Left forelimb (tissue), 1 donor: ENCODE measurements around the gene ANKRD33B.
A peak's percentile ranks its signal among the peaks of the same experiment; 100 is the strongest.

Experiments
- DNase-seq: peaks from one replicate; pipeline ENCODE4 v3.0.0-alpha.2; 2018; ENCODE audit warnings: low spot score

ANKRD33B gene

DNA sequence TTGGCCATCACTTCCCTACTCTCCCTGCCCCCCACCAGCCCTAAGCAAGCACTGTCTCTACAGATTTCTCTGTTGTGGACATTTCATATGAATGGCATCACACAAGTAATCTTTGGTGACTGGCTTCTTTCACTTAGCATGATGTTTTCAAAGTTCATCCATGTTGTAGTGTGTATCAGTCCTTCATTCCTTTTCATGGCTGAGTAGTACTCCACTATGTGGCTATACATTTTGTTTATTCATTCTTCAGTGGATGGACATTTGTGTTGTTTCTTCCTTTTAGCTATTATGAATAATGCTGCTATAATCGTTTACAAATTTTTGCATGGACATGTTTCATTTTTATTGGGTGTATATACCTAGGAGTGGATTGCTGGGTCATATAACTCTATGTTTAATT is 113.1 kb downstream of the ANKRD33B start:
- no peak for DNase-seq

DNA sequence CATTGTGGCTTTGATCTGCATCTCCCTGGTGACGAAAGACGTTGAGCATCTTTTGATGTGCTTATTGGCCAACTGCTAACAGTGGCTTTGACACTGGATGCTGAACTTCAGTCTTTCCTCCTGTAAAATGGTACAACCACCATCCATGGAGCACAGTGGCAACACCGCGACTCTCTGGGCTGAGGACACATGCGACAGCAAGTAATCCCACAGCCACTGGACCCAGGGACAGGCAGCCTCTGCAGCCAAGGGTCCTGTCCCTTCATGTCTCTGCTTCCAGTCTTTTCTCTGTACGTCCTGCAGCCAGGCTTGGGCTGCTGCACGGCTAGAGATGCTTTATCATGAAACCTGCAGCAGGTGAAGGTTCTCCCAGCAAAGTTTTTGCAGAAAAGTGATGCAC is 113.7 kb downstream of the ANKRD33B start:
- peak; percentile 36 for DNase-seq

DNA sequence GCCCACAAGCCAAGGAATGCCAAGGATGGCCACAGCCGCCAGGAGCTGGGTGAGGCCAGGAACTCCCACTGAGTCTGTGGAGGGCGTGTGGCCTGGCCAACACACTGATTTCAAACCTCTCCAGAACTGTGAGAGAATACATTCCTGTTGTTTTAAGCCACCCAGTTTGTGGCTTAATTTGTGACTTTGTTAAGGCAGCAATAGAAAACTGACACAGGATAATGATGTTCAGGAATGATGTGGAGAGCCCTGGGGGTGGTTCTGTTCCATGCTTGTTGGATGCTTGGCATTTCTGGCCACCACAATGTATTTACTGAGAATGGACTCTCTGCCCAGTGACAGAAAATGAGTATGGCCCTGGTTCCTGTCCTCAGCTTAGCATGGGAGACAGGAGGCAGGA is 114.4 kb downstream of the ANKRD33B start:
- peak; percentile 45 for DNase-seq

DNA sequence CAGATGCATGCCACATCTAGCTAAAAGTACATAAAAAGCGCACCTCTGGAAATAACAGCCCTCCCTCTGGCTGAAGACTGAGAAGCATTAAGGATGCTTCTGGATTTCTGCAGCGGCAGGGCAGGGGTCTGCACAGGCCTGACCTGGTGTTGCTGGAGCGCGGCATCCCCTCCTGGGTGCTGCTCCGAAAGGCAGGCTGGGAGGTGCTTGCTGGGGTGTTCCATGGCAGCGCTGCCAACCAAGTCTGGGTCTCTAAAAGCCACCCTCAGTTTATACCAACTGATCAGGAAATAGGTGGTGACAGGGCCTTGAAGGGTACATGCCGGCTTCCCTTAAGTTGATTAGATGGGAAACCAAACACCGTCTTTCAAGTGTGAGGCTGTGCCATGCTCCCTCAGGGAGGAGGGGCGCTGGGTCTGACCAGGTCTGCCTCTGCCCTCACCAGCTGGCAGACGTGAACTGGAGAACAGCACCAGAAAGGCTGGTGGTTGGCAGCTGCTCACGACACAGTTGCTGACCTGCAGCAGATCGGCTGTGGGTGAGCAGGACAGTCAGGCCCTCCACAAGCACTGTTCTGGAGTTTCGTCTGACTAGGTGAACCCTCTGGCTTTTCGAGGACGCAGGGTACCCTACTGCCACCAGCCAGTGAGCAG is 115.6 kb downstream of the ANKRD33B start:
- peak; percentile 53 for DNase-seq

DNA sequence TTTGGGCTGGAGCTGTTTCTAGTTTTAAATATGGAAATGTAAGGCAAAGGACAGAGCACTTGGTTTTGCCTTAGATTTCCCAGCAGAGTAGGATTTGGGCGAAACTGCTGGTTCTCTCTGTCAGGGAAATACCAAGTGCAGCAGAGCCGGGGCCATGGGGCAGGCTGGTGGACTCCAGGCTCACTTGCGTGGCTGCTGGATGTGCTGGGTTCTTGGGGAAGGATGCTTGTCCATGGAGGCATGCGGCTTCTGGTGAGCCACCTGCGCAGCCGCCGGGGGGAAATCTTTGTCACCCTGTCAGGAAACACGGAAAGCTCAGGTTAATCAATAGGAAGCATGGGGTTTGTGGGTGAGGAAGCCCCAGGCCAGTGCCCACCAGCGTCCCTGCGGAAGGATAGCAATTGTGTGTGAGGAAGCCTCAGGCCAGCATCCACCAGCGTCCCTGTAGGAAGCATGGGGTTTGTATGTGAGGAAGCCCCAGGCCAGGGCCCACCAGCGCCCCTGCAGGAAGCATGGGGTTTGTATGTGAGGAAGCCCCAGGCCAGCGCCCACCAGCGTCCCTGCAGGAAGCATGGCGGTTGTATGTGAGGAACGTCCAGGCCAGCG is 117.1 kb downstream of the ANKRD33B start:
- peak; percentile 56 for DNase-seq

DNA sequence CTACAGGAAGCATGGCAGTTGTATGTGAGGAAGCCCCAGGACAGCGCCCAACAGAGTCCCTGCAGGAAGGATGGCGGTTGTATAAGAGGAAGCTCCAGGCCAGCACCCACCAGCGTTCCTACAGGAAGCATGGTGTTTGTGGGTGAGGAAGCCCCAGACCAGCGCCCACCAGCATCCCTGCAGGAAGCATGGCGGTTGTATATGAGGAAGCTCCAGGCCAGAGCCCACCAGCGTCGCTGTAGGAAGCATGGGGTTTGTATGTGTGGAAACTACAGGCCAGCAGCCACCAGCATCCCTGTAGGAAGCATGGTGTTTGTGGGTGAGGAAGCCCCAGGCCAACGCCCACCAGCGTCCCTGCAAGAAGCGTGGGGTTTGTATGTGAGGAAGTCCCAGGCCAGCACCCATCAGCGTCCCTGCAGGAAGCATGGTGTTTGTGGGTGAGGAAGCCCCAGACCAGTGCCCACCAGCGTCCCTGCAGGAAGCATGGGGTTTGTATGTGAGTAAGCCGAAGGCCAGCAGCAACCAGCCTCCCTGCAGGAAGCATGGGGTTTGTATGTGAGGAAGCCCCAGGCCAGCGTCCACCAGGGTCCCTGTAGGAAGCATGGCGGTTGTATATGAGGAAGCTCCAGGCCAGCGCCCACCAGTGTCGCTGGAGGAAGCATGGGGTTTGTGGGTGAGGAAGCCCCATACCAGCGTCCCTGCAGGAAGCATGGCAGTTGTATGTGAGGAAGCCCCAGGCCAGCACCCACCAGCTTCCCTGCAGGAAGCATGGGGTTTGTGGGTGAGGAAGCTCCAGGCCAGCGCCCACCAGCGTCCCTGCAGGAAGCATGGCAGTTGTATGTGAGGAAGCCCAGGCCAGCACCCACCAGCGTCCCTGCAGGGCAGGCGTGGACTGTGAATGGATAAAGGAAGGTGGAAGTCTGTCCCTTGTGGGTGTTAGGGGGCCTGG is 118.1 kb downstream of the ANKRD33B start:
- DNase-seq: peak; percentile 46

GRCh38 chr5:10682801-10683525 is 119.1 kb downstream of the ANKRD33B start:
- DNase-seq: peak; percentile 44

DNA sequence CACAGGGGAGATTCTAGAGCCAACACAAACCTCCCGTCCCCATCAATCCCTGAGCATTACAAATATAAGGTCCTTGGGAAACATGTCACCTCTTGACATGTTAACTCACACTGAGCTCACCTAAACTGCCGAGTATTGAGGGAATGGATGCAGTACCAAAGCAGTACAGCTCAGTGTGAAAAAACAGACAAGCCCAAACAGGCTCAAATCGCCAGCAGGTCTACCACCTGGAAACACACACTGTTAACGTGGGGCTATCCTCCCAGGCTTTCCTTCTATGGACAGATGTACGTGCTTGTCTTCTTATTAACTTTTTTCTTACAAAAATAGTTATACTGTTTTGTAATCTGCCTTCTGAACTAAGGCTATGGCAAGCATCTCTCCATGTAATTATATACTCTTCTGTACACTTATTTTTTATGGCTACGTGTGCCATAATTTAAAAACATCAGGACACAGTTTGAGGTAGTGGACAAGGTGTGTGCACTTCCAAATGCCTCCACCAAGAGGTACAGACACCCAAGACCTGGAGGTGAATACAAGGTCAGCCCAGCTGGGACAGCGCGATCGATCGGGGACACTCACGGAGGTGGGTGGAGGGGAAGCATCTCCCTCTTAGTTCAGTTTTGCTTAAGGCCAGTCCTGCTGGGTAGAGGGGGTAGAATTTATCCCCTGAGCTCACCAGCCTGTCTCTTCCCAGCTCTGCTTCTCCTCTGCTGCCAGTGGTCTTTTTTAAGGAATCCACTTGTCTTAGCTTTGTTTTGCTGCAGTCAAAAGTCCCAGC is 120.6 kb downstream of the ANKRD33B start:
- DNase-seq: peak; percentile 22

- DNase-seq: no peak
Observed at GRCh38 chr5:10685115-10685521, 121.2 kb downstream of the ANKRD33B start.

DNA sequence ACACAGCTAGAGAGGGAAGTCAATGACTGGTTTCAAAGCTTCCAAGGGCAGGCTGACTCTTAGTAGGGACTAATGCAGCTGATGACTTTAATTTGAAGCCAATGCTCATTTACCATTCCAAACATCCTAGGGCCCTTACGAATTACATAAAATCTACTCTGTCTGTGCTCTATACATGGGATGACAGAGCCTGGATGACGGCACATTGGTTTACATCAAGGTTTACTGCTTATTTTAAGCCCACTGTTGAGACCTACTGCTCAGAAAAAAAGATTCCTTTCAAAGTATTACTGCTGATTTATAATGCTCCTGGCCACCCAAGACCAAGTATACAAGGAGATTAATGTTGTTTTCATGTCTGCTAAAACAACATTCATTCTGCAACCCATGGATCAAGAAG is 123.0 kb downstream of the ANKRD33B start:
- no peak for DNase-seq

- no peak for DNase-seq
Observed at GRCh38 chr5:10688651-10689171, 124.8 kb downstream of the ANKRD33B start.

GRCh38 chr5:10689391-10690081 is 125.7 kb downstream of the ANKRD33B start:
- DNase-seq: no peak

- DNase-seq: no peak
Observed at GRCh38 chr5:10690460-10691440, 126.9 kb downstream of the ANKRD33B start.

- no peak for DNase-seq
Observed at GRCh38 chr5:10691826-10692785, 128.2 kb downstream of the ANKRD33B start.

GRCh38 chr5:10695055-10695649 is 131.3 kb downstream of the ANKRD33B start:
- DNase-seq: no peak

DNA sequence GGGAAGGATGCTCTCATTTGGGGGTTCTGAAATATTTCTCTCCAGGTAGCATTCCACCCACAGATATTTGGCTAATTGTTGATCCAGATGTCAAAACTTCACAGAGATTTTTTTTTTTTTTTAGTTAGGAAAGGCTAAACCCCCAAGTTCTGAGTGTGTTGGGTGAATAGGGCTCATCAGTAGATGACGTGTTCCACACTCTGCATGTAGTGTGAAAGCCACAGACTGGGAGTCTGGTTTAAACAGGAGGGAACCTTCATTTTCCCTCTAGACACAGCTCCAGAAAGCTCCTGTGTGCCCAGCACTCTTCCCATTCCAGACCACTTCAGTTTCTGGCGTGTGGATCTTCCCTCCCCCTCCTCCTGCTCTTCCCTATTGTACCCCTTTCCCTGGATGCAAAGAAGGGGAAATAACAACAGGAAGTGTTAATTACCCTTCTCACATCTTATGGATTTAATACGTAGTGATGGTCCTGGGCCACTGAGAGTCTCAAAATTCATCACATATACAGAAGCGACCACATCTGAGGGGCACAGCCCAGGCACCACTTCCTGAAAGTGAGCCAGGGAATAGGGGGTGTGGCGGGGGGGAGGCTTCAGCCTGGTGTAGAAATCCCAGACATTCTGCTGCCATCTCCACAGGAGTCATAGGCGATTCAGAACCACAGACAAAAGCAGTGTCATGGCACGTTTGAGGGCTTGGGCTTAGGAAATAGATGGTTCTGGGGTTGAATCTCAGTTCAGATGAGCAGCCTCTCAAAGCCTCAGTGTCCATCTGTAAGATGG is 132.1 kb downstream of the ANKRD33B start:
- DNase-seq: no peak
